Loucy (cell line): Measurements from ENCODE around the gene IGSF22.

Experiments used
- H2AFZ ChIP-seq: fragments of 200-600 bp; sonication (generic); 2 replicates; pipeline ENCODE4 v1.6.0; 2016; ENCODE audit warnings: antibody characterized with exemption, mild to moderate bottlenecking, low read length, moderate library complexity
- H3F3A ChIP-seq: fragments of 200-600 bp; 2 replicates; pipeline ENCODE4 v1.6.0; 2016; ENCODE audit warnings: antibody characterized with exemption, low read depth, mild to moderate bottlenecking
- H3K27me3 ChIP-seq: fragments of 200-600 bp; sonication (generic); 2 replicates; pipeline ENCODE4 v1.6.1; 2014; ENCODE audit warnings: low read length, mild to moderate bottlenecking; ENCODE audit not compliant: insufficient read depth, poor library complexity, severe bottlenecking
- H3K36me3 ChIP-seq: fragments of 200-600 bp; sonication (generic); 2 replicates; pipeline ENCODE4 v1.6.1; 2016; ENCODE audit warnings: low read length; ENCODE audit not compliant: insufficient read depth
- H3K4me1 ChIP-seq: fragments of 200-600 bp; sonication (generic); 2 replicates; pipeline ENCODE4 v1.5.1; 2014; ENCODE audit warnings: low read length, mild to moderate bottlenecking; ENCODE audit not compliant: insufficient read depth, poor library complexity, severe bottlenecking
- H3K4me2 ChIP-seq: fragments of 200-600 bp; sonication (generic); 2 replicates; pipeline ENCODE4 v1.6.0; 2014; ENCODE audit warnings: antibody characterized with exemption, low read length, low read depth, mild to moderate bottlenecking; ENCODE audit not compliant: poor library complexity, severe bottlenecking
- H3K4me3 ChIP-seq: fragments of 200-600 bp; sonication (generic); 2 replicates; pipeline ENCODE4 v1.5.1; 2014; ENCODE audit warnings: low read length, mild to moderate bottlenecking, mixed read lengths; ENCODE audit not compliant: poor library complexity, severe bottlenecking
- H3K79me2 ChIP-seq: fragments of 200-600 bp; sonication (generic); 2 replicates; pipeline ENCODE4 v1.6.1; 2014; ENCODE audit warnings: low read length; ENCODE audit not compliant: insufficient read depth
- H3K9ac ChIP-seq: fragments of 200-600 bp; sonication (generic); 2 replicates; pipeline ENCODE4 v1.6.0; 2014; ENCODE audit warnings: mild to moderate bottlenecking, low read depth, low read length, moderate library complexity; ENCODE audit not compliant: poor library complexity, severe bottlenecking
- H3K9me2 ChIP-seq: fragments of 200-600 bp; sonication (generic); replicated peaks from 2 replicates; pipeline ENCODE4 v1.6.1; 2016; ENCODE audit warnings: low read depth, low read length, mixed read lengths
- H3K9me3 ChIP-seq: fragments of 200-600 bp; sonication (generic); 2 replicates; pipeline ENCODE4 v1.6.1; 2014; ENCODE audit warnings: mild to moderate bottlenecking, antibody characterized with exemption, low read length, low read depth; ENCODE audit not compliant: insufficient read depth
- H4K20me1 ChIP-seq: fragments of 200-600 bp; sonication (generic); 2 replicates; pipeline ENCODE4 v1.6.0; 2014; ENCODE audit warnings: antibody characterized with exemption, low read length, mild to moderate bottlenecking; ENCODE audit not compliant: insufficient read depth, poor library complexity, severe bottlenecking
- EZH2phosphoT487 ChIP-seq: fragments of 200-600 bp; IDR thresholded peaks from 2 replicates; pipeline ENCODE4 v1.6.1; 2018; ENCODE audit warnings: antibody characterized with exemption, mild to moderate bottlenecking, moderate library complexity, borderline replicate concordance
- TF ChIP-seq, protein P1 (sequence below): fragments of 200-600 bp; sonication (generic); conservative IDR thresholded peaks from 2 replicates; pipeline ENCODE4 v1.5.1; 2014; ENCODE audit warnings: mild to moderate bottlenecking, antibody characterized with exemption, low read length

Gene IGSF22

DNA sequence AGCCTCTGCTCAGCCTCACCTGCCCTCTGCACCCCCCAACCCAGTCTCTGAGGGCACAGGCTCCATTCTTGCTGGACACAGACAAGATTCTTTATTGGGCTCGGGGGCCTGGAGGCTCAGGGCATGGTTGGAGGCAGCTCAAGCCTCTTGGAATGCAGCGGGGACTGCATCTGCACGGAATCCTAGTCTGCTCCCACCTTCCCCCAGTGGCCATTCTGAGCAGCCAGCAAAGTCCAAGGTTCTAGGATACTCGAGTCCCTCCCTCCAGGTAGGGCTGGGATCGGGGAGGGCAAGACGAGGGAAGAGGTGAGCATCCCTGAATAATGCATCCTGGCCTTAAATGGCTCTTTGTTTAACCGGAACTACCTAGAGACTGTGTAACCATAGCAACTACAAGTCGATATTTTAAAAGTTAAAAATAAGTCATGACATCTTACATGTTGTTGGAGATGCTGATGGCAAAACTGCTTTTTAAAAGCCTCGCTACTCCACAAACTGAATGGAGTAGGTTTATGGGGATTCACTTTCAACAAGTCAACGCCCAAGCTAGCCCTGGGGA lies 10.7 kb upstream of the IGSF22 start:
- H3F3A ChIP-seq: no peaks in the 10 kb centered on the region
- no peaks in the 10 kb centered on the region for H3K27me3 ChIP-seq
- no peaks in the 10 kb centered on the region for H3K4me1 ChIP-seq
- no peaks in the 10 kb centered on the region for H3K9me2 ChIP-seq
- no peaks in the 10 kb centered on the region for H4K20me1 ChIP-seq
- no peak overlapping the region for H3K4me2 ChIP-seq
- no peaks in the 10 kb centered on the region for H3K9me3 ChIP-seq
- no peak overlapping the region for H3K9ac ChIP-seq
- H3K79me2 ChIP-seq: no peaks in the 10 kb centered on the region
- no peak overlapping the region for H3K4me3 ChIP-seq
- no peak overlapping the region for H2AFZ ChIP-seq
- H3K36me3 ChIP-seq: no peaks in the 10 kb centered on the region
- no peak for TF ChIP-seq EZH2phosphoT487
- TF ChIP-seq, protein P1, sequence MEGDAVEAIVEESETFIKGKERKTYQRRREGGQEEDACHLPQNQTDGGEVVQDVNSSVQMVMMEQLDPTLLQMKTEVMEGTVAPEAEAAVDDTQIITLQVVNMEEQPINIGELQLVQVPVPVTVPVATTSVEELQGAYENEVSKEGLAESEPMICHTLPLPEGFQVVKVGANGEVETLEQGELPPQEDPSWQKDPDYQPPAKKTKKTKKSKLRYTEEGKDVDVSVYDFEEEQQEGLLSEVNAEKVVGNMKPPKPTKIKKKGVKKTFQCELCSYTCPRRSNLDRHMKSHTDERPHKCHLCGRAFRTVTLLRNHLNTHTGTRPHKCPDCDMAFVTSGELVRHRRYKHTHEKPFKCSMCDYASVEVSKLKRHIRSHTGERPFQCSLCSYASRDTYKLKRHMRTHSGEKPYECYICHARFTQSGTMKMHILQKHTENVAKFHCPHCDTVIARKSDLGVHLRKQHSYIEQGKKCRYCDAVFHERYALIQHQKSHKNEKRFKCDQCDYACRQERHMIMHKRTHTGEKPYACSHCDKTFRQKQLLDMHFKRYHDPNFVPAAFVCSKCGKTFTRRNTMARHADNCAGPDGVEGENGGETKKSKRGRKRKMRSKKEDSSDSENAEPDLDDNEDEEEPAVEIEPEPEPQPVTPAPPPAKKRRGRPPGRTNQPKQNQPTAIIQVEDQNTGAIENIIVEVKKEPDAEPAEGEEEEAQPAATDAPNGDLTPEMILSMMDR: no peak

DNA sequence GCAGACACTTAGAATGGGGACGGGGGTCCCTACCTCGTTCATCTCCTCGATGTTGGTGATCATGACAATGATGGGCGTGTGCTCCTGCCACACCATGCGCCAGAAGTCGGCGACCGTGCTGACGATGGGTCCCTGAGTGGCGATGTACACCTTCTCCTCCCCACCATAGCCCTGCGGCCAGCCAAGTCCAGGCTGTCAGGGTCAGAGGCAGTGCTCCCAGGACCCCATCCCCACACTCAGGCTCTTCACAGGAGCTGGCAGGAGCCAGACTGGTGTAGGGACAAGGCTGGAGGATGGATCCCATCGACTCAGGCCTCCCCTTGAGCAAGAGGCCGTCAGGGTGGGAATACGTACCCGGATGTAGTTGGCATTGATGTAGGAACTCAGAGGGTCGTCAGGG lies 7.2 kb upstream of the IGSF22 start:
- Histone ChIP-seq H3K9ac (no peak overlapping the region), H3K9me2 (no peaks in the 10 kb centered on the region), H3F3A (no peaks in the 10 kb centered on the region), H3K4me3 (no peak overlapping the region), H3K27me3 (no peaks in the 10 kb centered on the region), H3K36me3 (no peaks in the 10 kb centered on the region), H3K4me1 (no peaks in the 10 kb centered on the region), H2AFZ (no peak overlapping the region), H3K9me3 (no peaks in the 10 kb centered on the region), H3K4me2 (no peak overlapping the region), H4K20me1 (no peaks in the 10 kb centered on the region), H3K79me2 (no peaks in the 10 kb centered on the region)
- TF ChIP-seq, protein P1: no peak
- no peak for TF ChIP-seq EZH2phosphoT487

DNA sequence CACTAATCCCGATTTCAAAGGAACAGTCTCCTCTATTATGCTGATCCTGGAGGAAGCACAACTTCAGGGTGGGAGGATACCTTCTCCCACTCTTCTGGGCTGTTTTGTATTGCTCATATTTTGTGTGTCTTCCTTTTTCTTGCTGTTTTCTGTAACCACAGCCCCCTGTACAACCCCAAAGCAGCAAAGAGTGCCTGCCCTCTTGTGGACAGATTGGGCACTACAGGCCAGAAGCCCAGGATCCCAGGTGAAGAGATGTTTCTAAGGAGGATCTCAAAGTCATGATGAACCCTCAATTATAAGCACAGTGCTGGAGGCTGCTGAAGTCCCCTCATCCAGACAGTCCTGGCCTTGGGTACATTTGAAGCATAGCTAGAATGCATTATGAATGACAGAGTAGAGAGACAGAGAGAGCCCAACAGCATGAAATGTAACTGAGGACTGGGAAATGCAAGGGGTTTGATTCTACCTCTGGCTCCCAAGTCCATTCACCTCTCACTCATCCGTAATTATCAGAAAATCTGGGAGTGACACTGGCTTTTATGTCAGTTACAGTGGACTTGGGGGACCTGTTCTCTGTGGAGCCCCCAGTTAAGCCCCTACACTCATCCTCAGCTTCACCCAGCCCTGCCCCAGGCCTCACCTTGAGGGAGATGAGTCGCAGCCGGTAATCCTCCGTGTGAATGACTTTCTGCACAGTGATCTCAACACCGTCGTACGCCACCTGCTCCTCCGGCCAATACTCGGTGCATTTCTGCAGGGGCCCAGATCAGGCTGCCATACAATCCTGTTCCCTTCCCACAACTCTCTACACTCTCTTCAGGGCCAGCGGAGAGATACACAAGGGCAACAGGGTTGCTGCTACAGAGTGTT lies 6.2 kb upstream of the IGSF22 start:
- Histone ChIP-seq H3F3A (no peaks in the 10 kb centered on the region), H3K36me3 (no peaks in the 10 kb centered on the region), H3K27me3 (no peaks in the 10 kb centered on the region), H3K79me2 (no peaks in the 10 kb centered on the region), H4K20me1 (no peaks in the 10 kb centered on the region), H3K9me2 (no peaks in the 10 kb centered on the region), H3K4me3 (no peak overlapping the region), H3K9ac (no peak overlapping the region), H3K9me3 (no peaks in the 10 kb centered on the region), H3K4me2 (no peak overlapping the region), H2AFZ (peak overlapping the region; percentile 77; the same call in 1 of the 2 replicates), H3K4me1 (no peaks in the 10 kb centered on the region)
- TF ChIP-seq, protein P1: peak; percentile 99
- no peak for TF ChIP-seq EZH2phosphoT487
